Left forelimb (tissue), 1 donor: ENCODE data around the gene ZNF521.

Source experiments
- DNase-seq: peaks from one replicate; pipeline ENCODE4 v3.0.0-alpha.2; 2018; ENCODE audit warnings: low spot score

Gene ZNF521

DNA sequence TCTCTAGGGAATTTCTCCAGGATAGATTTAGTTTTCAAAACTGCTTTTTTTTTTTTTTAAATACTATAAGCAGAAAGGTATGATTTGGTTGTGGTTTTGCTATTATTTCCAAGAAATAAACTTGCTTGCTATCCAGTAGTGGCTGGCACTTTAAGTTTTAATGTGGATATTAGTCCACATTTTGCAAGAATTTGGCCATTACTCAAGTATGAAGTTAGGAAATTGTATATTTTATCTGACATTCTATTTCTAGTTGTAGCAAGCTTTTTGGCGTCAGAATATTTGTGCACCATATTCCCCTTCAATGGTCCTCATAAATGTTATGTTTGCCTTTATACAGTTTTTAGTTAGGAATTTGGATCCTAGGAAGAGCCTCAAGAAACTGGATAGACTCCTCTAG, 226.3 kb downstream of the ZNF521 start:
- DNase-seq, result no peak

DNA sequence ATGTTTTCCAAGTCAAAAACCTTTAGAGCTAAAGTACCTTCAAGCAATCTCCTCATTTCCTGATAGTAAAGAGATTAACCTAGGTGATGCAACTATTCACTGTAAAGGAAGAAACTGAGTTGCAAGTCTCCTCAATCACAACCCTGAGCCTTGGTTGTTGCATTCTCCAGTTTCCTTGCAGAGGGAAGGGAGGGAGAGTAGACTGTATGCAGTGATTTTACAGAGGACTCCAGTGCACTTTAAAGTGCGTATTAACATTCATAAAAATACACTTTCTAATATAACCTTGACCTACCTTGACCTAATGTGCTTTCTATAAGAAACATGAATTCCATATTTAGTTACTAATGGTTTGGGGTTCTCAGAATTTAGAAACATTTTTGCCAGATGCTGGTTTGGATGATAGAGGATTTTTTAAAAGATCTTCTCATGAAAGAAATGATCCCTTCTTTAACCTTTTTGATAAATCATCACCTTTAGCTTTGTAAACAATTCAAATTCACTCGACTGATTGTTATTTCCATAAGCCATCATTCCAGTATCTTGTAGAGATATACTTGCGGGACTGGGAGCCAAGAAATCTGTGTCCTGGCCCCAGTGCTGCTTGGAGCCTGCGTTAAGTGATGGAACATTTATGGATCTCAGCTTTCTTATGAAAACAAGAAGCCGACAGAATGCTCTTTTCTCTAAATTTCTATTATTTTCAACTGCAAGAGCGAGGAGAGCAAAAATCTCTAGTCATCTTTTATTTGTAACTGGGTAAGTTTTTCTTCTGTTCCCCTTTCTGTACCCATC, 228.3 kb downstream of the ZNF521 start:
- no peak for DNase-seq

GRCh38 chr18:25121442-25121841, 230.5 kb downstream of the ZNF521 start:
- no peak for DNase-seq

- no peak for DNase-seq
Observed at GRCh38 chr18:25113566-25113965, 238.4 kb downstream of the ZNF521 start.

GRCh38 chr18:25112821-25113434, 239.0 kb downstream of the ZNF521 start:
- no peak for DNase-seq

DNA sequence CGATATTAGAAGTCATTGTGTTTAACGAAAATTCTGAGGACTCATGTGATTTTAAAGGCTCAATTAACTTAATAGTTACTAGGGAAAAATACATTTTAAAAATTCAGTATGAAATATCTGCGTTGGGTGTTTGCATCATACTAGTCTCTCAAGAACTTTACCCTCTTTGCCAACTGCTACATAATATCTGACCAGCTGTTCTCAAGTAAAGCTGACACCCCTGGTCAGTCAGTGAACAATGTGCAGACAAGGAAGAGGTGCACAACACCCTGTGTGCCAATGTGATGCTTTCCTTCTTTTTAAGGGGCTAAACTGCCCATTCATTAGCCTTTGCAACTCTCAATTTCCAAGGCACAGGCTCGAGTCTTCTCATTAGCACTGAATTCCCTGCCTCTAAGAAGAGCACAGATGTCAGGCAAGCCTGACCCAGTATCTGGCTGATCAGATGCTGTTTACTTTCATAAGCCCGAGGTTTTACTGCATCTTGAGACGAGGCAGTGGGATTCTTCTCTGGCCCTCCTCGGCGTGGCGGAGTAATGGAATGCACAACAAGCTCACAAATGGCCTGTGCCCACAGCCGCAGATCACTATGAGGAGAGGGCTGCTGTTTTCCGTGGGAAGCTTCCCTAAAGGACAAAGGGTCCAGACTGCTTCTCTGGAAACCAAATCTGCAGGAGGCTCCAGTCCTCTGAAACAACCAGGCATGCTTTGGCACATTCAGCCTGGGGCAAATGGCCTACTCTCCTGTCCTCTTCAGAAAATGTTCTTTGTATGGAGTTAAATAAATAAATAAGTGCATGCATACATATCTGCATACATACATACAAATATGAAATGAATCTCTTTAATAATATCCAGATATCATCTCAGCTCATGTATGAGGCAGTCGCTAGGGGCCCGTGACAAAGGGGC, 240.3 kb downstream of the ZNF521 start:
- no peak for DNase-seq

- DNase-seq, result no peak
Observed at GRCh38 chr18:25109484-25109883, 242.5 kb downstream of the ZNF521 start.

- no peak for DNase-seq
Observed at GRCh38 chr18:25103468-25104155, 248.4 kb downstream of the ZNF521 start.

GRCh38 chr18:25102662-25103061, 249.3 kb downstream of the ZNF521 start:
- no peak for DNase-seq

GRCh38 chr18:25100418-25100817, 251.5 kb downstream of the ZNF521 start:
- DNase-seq, result no peak

DNA sequence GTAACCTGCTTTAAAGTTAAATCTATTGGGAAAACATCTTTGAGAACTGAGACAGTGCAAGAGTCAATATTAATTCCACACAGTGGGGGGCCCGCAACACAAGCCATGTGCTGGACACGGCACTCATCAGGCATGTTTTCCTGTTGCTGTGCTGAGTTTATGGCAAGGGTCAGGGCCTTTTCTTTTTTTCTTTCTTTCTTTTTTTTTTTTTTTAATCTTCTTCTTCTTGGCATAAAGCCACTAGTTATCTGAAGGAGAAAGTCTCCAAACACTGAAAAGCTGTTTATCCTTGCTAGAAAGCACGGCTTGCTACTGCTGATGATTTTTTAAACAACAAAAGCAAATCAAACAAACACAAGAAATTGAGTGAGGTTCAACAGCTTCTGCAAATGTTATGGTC, 252.1 kb downstream of the ZNF521 start:
- DNase-seq, result no peak

DNA sequence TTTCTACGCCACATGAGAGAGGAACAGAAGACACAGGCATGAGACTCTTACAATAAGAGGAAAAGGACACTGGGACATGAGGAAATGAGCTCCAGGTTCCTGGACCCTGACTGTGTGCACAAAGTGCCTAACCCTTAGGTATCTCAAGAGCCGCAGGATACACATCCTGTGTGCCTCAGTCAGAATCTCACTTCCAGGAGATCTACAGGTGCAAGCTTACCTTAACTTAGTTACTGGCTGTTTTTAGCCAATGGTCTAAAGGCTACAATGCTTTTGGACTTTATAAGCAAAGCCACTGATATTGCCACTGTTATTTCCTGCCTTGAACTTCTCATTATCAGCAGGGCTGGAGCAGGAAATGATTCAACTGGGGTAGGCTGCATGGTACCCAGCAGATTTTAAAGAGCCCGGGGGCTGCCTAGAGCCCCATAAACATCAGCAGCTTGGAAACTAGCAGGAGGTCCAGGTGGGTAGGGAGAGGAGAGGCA, 254.4 kb downstream of the ZNF521 start:
- DNase-seq, result no peak

- no peak for DNase-seq
Observed at GRCh38 chr18:25097057-25097456, 254.9 kb downstream of the ZNF521 start.

GRCh38 chr18:25093141-25093540, 258.8 kb downstream of the ZNF521 start:
- DNase-seq, result no peak

DNA sequence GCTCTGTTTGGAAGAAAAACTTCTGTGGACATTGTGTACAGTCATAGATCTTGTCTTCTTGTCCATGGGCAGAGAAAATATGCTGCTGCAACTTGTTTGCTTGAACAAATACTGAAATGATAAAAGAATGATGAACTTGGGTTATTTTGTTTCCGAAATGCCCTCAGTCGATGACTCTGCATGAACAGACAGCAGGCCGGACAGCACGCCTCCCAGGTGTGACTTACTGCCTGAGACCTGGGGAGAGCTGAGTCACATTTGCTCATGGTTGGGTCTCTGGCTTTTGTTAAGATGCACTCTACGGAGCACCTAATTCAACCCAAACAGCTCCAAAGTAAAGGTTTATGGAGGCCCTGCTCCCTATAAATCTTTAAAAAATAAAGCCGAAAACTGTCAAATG, 262.5 kb downstream of the ZNF521 start:
- DNase-seq, result no peak

GRCh38 chr18:25086876-25087275, 265.1 kb downstream of the ZNF521 start:
- DNase-seq, result no peak

GRCh38 chr18:25081001-25081400, 271.0 kb downstream of the ZNF521 start:
- DNase-seq, result no peak

- DNase-seq, result no peak
Observed at GRCh38 chr18:25080211-25080610, 271.8 kb downstream of the ZNF521 start.

DNA sequence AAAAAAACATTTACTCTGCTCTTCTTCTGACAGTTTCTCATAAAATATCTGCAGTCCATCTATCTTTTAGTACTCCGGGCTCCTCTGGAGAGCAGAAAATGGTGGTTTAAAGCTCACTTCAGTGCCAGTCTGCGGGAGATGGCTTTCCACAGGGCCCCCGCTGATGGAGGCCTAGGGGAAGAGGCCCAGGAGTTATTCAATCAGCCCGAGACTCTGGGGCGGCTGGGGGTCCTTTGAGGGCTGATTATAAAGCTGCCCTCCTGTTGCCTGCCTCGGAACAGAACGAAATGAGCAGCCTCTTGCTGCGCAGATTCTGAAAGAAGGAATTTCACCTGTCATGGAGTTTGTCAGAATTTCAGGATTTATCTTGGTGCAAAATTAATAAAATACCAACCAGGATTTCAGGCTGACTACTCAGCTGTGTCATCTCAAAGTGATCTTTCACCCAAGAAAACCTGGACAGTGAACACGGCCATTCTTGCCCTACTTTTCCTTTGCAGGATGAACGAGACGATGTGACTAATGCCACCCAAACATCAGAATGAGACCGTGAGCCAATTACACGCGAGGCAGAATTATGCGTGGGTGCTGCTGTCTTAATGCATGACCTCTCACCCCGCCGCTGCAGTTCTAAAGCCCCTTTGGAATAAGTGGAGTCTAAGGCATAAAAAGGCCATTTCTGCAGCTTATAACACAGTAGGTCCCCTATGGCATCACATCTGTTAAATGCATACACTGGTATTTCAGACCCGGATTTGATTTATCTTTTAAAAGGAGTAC, 273.8 kb downstream of the ZNF521 start:
- no peak for DNase-seq

DNA sequence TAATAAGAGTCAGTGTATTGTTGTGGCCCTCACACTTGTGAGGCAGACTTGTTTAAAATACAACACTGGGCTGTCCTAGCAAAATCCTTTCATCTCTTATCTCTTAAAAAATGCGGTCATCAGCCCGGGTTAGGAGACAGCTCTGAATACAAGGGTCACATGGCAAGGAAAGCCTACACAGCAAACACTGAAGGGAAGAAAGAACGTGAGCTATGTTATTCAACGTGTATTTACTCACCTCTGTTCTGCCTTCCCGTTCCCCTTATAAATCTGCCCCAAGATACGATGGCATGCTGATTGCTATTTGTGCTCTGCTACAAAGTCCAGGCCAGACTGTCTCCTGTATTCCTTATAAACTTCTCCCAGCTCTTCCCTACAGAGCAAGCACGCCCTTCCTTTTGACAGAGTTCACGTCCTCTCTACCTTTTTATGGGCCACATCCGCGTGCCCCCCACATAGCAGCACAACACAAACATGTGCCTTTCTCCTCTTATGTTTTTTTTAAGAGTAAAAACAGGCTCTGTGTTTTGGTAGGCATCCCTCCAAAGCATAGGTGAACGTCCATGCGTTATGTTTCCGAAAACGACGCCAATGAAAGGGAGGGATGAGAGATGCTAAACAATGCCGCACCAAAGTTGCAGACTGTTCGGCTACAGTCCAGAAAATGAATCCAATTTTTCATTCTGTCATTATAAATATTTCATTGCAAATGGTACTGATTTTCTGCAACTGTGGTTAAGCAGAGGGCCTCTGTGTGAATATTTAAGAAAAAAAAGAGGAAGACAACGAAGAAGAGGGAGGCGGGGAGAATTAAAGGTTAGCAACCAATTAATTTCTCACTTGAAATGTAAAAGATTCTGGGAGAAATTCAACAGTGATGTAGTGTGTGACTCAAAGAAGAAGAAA, 274.7 kb downstream of the ZNF521 start:
- DNase-seq, result no peak
